ENCODE measurements around the gene GSX2. TPM values are rescaled to one million over a fixed set of nuclear protein-coding genes. Genes with fewer than 3 reads are reported as not detected.

Gene GSX2
- total RNA-seq = not detected in 2 replicates

DNA sequence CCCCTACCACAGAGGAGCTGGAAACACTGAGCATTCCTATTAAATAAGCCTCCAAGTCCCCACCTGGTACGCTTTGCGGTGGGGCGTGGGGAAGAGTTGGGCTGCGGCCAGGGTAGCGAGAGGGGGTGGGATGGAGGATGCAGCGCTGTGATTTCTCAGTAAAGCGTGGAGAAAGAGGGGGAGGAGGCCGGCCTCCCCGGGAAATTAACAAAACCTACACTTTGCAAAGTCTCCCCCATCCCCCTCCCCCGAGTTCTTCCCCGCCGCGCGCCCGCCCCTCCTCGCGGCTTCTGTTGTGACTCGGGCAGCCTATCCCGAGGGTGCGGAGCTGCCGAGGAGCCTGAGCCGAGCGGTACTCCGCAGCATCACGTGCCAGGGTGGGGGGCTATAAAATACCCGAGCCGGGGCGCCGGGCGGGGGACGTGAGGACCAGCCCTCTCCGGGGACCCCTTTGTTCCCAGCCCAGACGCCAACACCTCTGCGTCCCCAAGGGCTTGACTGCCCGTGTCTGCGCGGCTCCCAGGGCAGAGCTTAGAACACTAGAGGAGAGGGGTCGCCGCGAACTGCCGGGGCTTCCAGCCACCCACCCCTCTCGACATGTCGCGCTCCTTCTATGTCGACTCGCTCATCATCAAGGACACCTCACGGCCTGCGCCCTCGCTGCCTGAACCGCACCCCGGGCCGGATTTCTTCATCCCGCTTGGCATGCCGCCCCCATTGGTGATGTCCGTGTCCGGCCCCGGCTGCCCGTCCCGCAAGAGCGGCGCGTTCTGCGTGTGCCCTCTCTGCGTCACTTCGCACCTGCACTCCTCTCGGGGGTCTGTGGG is at the start of gene GSX2:
Gene GSX2 (plus strand): TSS at position 416 of the 827 bp plus-strand sequence. CDS start 182 bp downstream, at position 598.

DNA sequence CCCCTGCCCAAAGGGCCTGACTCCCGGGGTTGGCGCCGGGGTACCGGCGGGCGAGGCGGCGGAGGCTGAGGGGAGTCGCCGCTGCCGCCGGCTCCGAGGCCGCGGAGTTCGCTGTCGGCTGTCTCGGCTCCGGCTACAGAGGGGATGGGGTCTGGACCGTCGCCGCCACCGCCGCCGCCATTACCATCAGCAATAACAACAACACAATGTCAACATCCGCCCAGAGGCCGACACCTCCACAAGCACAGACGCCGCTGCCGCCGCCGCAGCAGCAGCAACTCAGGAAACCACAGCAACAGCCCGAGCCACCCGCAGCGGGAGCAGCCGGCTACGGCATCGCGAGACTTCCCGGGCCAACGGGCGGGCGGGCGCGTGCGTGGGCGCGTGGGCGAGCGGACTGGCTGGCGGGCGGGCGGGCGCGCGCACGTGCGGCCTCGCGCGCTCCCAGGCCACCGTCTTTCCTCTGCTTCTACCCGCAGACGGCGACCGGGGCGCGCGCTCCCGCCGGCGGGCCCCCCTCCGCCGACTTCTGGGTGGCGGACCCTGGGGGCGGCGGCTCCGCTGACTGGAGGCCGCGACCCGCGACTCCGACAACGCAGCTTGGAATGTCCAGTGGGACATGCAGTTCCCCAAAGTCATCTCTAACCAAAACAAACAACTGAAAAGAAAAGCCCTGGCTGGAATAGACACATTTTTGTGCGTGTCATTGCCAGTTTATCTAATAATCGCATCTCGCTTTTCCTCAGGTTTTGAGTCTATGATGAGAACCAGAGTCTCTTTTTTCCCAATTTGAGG is 35.4 kb upstream of the GSX2 start, which contains the start of gene CHIC2:
Gene CHIC2 (minus strand): TSS at position 289 of the 795 bp plus-strand sequence. CDS start 305 bp downstream, outside the sequence.

Other genes starting within 250 kb of the GSX2 start
- gene CHIC2, start 35.6 kb upstream of the GSX2 start, total RNA-seq = 84.5 and 90.3 TPM in 2 replicates
- gene PDGFRA, start 129.1 kb downstream of the GSX2 start, total RNA-seq = 1.6 and 5.6 TPM in 2 replicates